GM20000 (cell line): ENCODE results near the gene HOXB2.

ENCODE experiments used
- DNase-seq: peaks from one replicate; pipeline ENCODE4 v3.0.0; 2012; ENCODE audit warnings: low spot score
- TF ChIP-seq, protein P1 (sequence below): IDR thresholded peaks from 2 replicates; pipeline ENCODE4 v1.5.1; 2012; ENCODE audit warnings: mild to moderate bottlenecking, control low read depth; ENCODE audit errors: extremely low read depth, missing control alignments

Gene HOXB2

DNA sequence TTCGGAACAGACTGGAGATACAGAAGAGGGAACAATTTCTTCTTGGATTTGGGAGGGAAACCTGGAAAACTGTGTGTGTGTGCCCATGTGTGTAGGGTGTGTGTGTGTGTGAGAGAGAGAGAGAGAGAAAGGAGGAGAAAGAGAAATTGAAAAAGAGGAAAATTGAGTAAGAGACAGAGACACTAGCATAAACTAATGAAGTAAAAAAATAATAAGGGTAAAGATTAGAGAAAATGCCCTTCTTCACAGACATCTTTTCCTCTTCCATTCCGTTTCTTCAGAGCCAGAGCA, 13.9 kb upstream of the HOXB2 start:
- DNase-seq, result no peak
- TF ChIP-seq, protein P1, sequence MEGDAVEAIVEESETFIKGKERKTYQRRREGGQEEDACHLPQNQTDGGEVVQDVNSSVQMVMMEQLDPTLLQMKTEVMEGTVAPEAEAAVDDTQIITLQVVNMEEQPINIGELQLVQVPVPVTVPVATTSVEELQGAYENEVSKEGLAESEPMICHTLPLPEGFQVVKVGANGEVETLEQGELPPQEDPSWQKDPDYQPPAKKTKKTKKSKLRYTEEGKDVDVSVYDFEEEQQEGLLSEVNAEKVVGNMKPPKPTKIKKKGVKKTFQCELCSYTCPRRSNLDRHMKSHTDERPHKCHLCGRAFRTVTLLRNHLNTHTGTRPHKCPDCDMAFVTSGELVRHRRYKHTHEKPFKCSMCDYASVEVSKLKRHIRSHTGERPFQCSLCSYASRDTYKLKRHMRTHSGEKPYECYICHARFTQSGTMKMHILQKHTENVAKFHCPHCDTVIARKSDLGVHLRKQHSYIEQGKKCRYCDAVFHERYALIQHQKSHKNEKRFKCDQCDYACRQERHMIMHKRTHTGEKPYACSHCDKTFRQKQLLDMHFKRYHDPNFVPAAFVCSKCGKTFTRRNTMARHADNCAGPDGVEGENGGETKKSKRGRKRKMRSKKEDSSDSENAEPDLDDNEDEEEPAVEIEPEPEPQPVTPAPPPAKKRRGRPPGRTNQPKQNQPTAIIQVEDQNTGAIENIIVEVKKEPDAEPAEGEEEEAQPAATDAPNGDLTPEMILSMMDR, result no peak

DNA sequence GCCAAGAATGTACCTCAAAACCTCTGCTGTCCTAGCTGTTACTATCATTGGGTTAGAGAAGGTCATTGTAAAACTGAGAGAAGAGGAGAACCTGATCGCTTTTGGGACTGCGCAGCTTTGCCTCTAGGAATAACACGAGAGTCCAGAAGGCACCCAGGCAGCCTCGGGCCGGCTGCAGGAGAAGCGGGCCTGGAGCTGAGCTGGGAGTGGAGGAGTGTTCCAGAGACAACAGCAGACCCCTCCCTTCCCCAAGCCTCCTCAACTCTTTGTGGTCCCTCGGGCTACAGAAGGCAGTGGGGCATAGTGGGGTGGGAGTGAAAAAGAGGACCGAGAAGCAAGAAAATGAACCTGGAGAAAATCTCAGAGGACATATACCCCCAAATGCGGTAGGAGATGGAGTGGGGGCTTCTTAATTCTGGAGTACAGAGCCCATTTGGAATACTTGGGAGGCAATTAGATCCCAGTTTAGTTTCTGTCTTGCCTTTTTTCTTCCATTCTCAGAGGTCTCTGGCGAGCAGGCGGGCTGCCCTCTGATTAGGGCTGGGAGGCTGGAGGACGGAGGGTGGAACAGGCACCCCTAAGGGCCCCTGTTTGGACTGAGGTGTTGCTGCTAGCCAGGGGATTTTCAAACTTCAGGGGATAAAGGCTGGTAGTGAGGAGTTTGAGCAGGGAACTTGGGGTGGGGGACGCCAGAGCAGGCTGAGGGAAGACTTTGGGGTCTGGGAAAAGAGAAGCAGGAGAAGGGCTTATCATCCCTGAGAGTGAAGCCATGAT, 13.3 kb upstream of the HOXB2 start:
- DNase-seq, result no peak

DNA sequence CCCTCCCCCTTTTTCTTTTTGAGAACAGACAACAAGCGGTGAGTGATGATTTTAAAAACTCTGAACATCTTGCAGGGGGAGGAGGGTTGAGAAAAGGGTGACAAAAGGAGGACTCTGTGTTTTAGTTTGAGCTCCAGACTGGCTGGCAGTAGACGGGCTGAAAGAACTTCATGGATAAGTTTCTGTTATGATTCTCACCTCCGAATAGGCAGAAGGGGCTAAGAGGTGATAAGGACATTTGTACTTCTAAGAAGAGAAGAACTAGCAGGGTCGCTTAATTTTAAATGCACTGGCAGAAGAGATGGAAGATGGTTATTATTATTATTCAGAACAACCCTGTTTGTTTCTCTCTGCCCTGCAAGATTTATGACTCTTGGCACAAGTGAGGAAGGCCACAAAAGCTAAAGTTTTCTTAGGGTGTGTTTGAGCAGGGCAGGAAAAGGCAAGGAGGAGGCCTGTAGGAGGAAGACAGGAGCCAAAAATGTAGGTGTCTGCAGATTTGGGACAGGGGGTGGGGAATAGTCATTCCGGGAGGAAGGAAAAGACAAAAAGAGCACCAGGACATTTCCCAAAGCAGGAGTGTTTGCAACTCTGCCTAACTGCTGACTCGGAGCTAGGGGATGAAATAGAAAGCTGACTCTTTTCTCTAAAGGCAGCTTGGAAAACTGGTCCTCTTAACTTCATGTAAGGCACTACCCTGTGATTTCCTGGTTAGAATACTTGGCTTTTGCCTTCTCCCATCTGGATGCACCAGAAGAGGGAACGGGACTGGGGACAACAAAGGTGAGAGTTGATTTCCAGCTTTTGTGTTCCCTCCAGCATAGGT, 11.9 kb upstream of the HOXB2 start:
- no peak for DNase-seq
- TF ChIP-seq, protein P1, result no peak

More for the DNA sequence above, 13.3 kb upstream of the HOXB2 start:
- TF ChIP-seq, protein P1, result no peak

DNA sequence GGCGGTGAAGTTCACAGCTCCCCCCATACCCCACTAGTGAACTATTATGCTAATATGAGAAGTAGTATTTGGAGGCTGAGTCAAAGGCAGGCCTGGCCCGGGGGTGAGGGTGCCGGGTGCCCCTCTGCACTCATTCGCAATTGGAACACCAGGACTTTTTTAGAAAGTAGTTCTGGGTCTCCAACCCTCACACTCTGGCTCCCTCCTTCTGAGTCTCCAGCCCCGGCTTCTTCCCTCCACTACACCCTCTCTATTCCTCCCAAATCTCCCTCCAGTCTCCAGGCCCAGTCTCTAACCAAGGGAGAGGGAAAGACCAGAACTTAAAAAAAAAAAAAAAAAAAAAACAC, 11.3 kb upstream of the HOXB2 start:
- TF ChIP-seq, protein P1, result no peak
- no peak for DNase-seq

DNA sequence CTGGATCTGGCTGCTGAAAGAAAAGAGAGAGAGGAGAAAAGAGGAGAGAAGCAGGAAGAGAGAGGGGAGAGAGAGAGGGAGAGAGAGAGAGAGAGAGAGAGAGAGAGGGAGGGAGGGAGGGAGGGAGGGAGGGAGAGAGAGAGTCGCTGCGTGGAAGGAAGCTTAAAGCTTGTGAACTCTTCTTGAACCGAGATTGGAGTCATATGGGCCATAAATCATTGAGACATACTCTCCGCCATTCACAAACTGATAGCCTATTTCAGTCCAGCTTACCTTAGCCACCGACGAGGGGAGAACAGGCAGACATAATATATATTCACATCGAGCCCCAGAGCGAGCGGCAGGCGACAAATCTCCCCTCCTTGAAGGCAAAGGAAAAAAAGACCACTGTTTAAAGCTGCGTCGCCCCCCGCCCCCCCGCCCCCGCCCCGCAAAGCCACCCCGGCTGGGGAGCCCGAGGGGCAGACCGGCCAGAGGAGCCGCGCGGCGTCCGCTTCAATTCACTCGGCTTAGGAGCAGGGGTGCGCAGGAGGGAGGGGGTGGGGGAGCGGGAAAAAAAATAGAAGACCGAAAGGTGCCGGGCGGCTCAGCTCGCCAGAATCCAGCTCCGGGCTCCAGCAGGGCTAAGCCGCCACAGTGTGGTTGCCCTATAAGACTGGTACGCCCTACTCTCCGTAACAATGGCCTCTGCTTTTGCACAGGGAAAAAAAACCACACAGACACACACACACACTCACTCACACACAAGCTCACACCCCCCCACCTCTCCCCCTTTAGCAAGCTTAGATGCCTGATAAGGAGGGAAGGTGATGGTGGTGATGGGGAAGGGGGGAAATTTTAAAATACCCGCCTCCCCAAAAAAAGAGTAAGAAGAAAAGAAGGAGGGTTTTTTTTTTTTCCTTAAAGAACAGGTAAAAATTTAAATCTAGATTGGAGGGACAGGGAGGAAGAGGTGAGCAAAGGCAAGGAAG, 10.6 kb upstream of the HOXB2 start:
- TF ChIP-seq, protein P1, result no peak
- peak; percentile 76 for DNase-seq

DNA sequence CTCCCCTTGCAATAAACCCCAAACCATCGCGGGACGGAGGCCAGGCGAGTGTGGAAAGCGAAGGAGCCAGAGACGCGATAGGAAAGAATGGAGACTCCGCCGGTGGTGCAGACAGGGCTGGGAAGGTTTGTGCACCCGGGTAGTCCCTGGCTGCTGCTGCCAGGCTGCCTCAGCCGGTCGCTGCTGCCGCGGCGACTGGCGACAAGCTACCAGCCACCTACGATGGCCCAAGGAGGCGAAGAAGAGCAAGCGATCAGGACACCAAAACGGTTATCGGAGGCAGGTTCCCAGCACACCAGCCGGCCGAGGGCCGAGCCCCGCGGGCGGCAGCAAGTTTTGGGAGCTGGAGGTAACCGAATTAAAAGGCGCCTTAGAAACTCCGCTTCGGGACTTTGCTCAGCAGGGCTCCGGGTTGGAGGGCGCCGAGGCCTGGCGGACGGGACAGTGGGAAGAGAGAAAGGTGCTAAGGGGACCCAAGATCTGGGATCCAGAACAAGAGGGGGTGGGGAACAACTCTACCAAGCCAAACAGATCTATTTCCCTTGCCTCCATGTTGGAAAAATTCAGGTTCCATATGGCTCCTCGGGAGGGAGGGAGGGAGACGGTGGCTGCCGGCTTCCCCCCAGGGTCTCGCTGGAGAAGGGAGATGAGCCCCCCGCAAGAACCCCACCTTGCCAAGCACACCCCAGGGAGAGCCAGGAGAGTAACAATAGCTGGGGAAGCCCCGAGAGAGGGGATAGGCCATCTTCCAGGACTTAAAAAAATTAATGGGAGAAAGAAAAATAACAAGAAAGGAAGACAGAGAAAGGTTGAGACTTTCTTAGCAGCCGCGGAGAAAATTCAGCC, 9.7 kb upstream of the HOXB2 start:
- TF ChIP-seq, protein P1, result no peak
- DNase-seq, result no peak
